Nephron (organoid): ENCODE data around the gene KRTAP5-3.

ENCODE experiments used
- H3K27ac Mint-ChIP-seq, 3 experiments: 2 replicates each; pipeline ENCODE4 v1.8.0; 2020; ENCODE audit warnings: mixed read lengths in 3 of 3, mild to moderate bottlenecking in 2 of 3, moderate library complexity in 1 of 3
- H3K27me3 Mint-ChIP-seq: 2 replicates; pipeline ENCODE4 v1.8.0; 2021; ENCODE audit warnings: low read depth, mild to moderate bottlenecking, moderate library complexity, mixed read lengths
- H3K36me3 Mint-ChIP-seq: 2 replicates; pipeline ENCODE4 v1.8.0; 2020; ENCODE audit warnings: low read depth, mixed read lengths
- H3K4me1 Mint-ChIP-seq: 2 replicates; pipeline ENCODE4 v1.8.0; 2020; ENCODE audit warnings: mixed read lengths
- H3K4me3 Mint-ChIP-seq, 3 experiments: 2 replicates each; pipeline ENCODE4 v1.8.0; 2020; ENCODE audit warnings: mild to moderate bottlenecking in 3 of 3, mixed read lengths in 3 of 3, moderate library complexity in 2 of 3
- H3K9me3 Mint-ChIP-seq: 2 replicates; pipeline ENCODE4 v1.8.0; 2020; ENCODE audit warnings: mixed read lengths
- TF ChIP-seq, protein P1 (sequence below), 3 experiments: fragments of 200-600 bp; sonication (generic); IDR thresholded peaks; one replicate each; pipeline ENCODE4 v1.5.0; 2021; ENCODE audit warnings: antibody characterized with exemption in 3 of 3; ENCODE audit not compliant: unreplicated experiment in 3 of 3

Gene KRTAP5-3

DNA sequence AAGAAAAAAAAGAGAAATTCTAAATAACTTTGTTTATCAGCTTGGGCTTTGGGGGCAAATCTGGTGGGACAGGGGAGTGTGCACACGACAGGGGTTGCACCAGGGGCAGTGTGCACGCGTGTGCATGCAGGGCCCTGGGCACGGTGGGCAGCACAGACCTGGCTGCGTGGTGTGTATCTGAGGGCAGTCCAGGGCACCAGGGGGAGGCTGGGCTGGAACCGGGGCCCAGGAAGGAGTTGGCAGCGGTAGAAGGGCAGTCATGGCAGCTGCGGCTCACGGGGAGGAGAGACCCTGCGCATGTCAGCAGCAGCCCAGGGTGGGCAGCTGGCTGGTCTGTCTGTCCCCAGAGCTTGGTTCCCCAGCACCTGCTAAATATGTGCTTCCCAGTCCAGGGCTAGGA is 25.6 kb upstream of the KRTAP5-3 start:
- no peak overlapping the region for H3K4me3 Mint-ChIP-seq
- TF ChIP-seq, protein P1, sequence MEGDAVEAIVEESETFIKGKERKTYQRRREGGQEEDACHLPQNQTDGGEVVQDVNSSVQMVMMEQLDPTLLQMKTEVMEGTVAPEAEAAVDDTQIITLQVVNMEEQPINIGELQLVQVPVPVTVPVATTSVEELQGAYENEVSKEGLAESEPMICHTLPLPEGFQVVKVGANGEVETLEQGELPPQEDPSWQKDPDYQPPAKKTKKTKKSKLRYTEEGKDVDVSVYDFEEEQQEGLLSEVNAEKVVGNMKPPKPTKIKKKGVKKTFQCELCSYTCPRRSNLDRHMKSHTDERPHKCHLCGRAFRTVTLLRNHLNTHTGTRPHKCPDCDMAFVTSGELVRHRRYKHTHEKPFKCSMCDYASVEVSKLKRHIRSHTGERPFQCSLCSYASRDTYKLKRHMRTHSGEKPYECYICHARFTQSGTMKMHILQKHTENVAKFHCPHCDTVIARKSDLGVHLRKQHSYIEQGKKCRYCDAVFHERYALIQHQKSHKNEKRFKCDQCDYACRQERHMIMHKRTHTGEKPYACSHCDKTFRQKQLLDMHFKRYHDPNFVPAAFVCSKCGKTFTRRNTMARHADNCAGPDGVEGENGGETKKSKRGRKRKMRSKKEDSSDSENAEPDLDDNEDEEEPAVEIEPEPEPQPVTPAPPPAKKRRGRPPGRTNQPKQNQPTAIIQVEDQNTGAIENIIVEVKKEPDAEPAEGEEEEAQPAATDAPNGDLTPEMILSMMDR (IDR thresholded peaks at IDR 0.05; ENCODE audit: unreplicated experiment in 3 of 3) = no peak
- no peaks in the 10 kb centered on the region for H3K36me3 Mint-ChIP-seq
- H3K9me3 Mint-ChIP-seq = no peaks in the 10 kb centered on the region
- no peak overlapping the region for H3K27ac Mint-ChIP-seq
- peaks cover 17% of the 10 kb centered on the region for H3K4me1 Mint-ChIP-seq
- peaks cover 59% of the 10 kb centered on the region for H3K27me3 Mint-ChIP-seq

DNA sequence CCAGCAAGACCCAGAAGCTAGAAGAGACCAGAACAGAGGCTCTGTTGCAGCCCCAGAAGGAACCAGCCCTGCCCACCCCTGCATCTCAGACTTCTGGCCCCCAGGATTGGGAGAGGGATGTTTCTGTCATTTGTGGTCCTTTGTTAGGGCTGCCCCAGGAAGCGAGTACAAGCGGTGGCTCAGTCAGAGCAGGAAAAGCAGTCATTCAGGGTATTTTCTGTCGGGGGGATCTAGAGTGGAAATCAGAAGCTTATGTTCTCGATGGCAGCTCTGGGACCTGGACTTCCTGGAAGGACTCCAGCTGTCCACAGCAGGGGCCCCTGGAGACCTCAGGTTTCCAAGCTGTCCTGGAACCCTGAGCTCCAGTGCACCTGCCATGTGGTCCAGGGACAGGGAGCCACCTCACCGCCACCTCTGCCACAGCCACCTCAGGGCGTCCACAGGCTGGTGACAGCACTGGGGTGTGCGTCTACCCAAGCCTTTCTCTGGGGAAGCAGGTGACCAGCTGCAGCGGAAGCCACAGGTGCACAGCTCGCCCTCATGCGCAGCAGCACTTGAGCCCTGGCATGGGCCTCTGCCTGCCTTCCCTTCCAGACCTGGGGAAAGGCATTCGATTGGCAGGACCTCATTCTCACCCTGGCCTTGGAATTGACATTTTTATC is 23.9 kb upstream of the KRTAP5-3 start:
- H3K27ac Mint-ChIP-seq = no peak overlapping the region
- H3K9me3 Mint-ChIP-seq = no peaks in the 10 kb centered on the region
- H3K4me1 Mint-ChIP-seq = peaks cover 17% of the 10 kb centered on the region
- no peak overlapping the region for H3K4me3 Mint-ChIP-seq
- TF ChIP-seq, protein P1 (IDR thresholded peaks at IDR 0.05; ENCODE audit: unreplicated experiment in 3 of 3) = no peak
- H3K36me3 Mint-ChIP-seq = no peaks in the 10 kb centered on the region
- H3K27me3 Mint-ChIP-seq = peaks cover 59% of the 10 kb centered on the region

DNA sequence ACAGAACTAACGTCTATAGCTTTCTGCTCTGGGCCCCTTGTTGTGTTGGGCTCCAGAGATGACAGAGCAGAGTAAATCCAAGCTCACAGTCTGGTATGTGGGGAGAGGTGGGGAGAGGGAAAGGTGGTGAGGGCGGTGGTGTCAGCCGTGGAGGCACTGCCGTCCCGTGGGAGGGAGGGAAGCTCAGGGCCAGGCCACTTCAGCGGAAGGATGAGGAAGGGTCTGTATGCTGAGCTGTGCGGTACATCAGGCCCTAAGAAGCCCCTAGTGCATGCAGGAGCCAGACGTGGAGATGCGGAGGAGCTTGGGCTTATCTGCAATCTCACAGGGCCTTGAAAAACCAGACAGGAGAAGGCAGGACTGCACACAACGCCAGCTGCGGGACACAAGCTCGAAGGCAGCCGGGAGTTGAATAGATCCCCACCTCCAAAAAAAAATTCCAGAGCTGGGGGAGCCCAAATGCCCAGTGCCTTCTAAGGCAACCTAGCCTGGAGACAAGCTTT is 22.9 kb upstream of the KRTAP5-3 start:
- Mint-ChIP-seq H3K4me1 (peaks cover 17% of the 10 kb centered on the region), H3K9me3 (no peaks in the 10 kb centered on the region), H3K27me3 (peaks cover 61% of the 10 kb centered on the region), H3K36me3 (no peaks in the 10 kb centered on the region), H3K4me3 (no peak overlapping the region), H3K27ac (no peak overlapping the region)
- TF ChIP-seq, protein P1 (IDR thresholded peaks at IDR 0.05; ENCODE audit: unreplicated experiment in 3 of 3) = no peak

DNA sequence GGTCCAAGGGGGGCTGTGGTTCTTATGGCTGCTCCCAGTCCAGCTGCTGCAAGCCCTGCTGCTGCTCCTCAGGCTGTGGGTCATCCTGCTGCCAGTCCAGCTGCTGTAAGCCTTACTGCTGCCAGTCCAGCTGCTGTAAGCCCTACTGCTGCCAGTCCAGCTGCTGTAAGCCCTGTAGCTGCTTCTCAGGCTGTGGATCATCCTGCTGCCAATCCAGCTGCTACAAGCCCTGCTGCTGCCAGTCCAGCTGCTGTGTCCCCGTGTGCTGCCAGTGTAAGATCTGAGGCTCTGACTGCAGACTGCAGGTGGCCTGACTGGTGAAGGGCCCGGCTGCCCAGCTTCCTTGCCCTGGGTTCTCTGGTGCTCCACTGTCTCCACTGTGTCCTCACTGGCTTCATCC is 22.0 kb upstream of the KRTAP5-3 start:
- TF ChIP-seq, protein P1 (IDR thresholded peaks at IDR 0.05; ENCODE audit: unreplicated experiment in 3 of 3) = no peak
- no peak overlapping the region for H3K4me3 Mint-ChIP-seq
- H3K27ac Mint-ChIP-seq = no peak overlapping the region
- peaks cover 60% of the 10 kb centered on the region for H3K27me3 Mint-ChIP-seq
- no peaks in the 10 kb centered on the region for H3K36me3 Mint-ChIP-seq
- H3K4me1 Mint-ChIP-seq = peaks cover 17% of the 10 kb centered on the region
- H3K9me3 Mint-ChIP-seq = no peaks in the 10 kb centered on the region

DNA sequence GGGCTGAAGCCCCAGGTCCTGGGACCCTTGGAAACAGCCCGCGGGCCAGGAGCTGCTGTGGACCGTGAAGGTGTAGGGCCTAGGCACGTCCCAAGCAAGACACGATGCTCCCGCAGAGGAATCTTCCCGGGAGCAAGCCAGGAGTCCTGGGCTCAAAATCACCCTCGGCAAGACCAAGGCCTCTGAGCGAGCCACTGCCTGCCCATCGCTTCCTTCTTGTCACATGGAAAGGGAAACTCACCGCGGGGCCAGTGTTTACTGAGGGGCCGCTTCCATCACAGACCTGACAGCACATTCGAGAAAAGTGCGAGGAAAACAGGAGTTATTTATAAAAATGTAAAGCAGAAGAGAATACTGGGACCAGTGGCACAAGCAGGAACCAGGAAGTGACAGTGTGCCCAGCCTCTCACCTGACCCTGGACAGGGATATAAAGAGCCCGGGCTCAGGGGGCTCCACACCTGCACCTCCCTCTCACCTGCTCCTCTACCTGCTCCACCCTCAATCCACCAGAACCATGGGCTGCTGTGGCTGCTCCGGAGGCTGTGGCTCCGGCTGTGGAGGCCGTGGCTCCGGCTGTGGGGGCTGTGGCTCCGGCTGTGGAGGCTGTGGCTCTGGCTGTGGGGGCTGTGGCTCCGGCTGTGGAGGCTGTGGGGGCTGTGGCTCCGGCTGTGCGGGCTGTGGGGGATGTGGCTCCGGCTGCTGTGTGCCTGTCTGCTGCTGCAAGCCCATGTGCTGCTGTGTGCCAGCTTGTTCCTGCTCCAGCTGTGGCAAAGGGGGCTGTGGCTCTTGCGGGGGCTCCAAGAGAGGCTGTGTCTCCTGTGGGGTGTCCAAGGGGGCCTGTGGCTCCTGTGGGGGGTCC is 21.3 kb upstream of the KRTAP5-3 start, which contains the start of gene KRTAP5-5:
TSS of gene KRTAP5-5 (plus strand) at position 450 of the 860 bp plus-strand sequence. CDS start at position 516, 66 bp downstream.
- Mint-ChIP-seq H3K9me3 (peaks cover 2% of the 10 kb centered on the region), H3K4me3 (no peak within 1 kb of the TSS), H3K4me1 (peaks cover 17% of the 10 kb centered on the region), H3K36me3 (no peaks in the 10 kb centered on the region), H3K27me3 (peaks cover 55% of the 10 kb centered on the region), H3K27ac (no peak within 1 kb of the TSS)
- TF ChIP-seq, protein P1 (IDR thresholded peaks at IDR 0.05; ENCODE audit: unreplicated experiment in 3 of 3) = no peak
